DOHH2 (cell line): ENCODE data around the gene DDX51.

Source experiments
- CTCF ChIP-seq: fragments of 200-600 bp; sonication (generic); IDR thresholded peaks from one replicate; pipeline ENCODE4 v1.5.1; 2014; ENCODE audit warnings: antibody characterized with exemption, mild to moderate bottlenecking, low read depth, low read length; ENCODE audit not compliant: poor library complexity, severe bottlenecking
- EZH2phosphoT487 ChIP-seq: fragments of 200-600 bp; sonication (generic); IDR thresholded peaks from 2 replicates; pipeline ENCODE4 v1.6.1; 2017; ENCODE audit warnings: borderline replicate concordance, mild to moderate bottlenecking, antibody characterized with exemption, low read length, moderate library complexity, mixed read lengths

- TF ChIP-seq CTCF (no peak), EZH2phosphoT487 (no peak)
These were observed 16.5 kb upstream of the DDX51 start for GRCh38 chr12:132160601-132161035.
